NT2/D1 (cell line): ENCODE measurements around the gene SNAPC4.

ENCODE experiments used
- DNase-seq: peaks from one replicate; pipeline ENCODE4 v3.0.0-alpha.2; 2011; ENCODE audit warnings: low read depth, low spot score
- H3K27me3 ChIP-seq: 2 replicates; pipeline ENCODE4 v1.6.0; 2011; ENCODE audit warnings: mild to moderate bottlenecking; ENCODE audit not compliant: insufficient read length, insufficient read depth
- H3K36me3 ChIP-seq: 2 replicates; pipeline ENCODE4 v1.6.1; 2011; ENCODE audit warnings: mild to moderate bottlenecking, low read length, mixed read lengths; ENCODE audit not compliant: insufficient read depth, insufficient read length
- H3K4me1 ChIP-seq: 2 replicates; pipeline ENCODE4 v1.5.1; 2011; ENCODE audit not compliant: insufficient read depth, insufficient read length
- H3K4me3 ChIP-seq: 2 replicates; pipeline ENCODE4 v1.5.1; 2011; ENCODE audit warnings: low read depth; ENCODE audit not compliant: insufficient read length
- H3K9ac ChIP-seq: 2 replicates; pipeline ENCODE4 v1.6.0; 2011; ENCODE audit warnings: low read depth; ENCODE audit not compliant: insufficient read length
- H3K9me3 ChIP-seq: 2 replicates; pipeline ENCODE4 v1.5.1; 2011; ENCODE audit warnings: mild to moderate bottlenecking, low read length; ENCODE audit not compliant: insufficient read depth
- SUZ12 ChIP-seq: IDR thresholded peaks from 2 replicates; pipeline ENCODE4 v1.6.1; 2011; ENCODE audit not compliant: insufficient read length, insufficient read depth; ENCODE audit errors: extremely low read depth
- YY1 ChIP-seq: IDR thresholded peaks from 2 replicates; pipeline ENCODE4 v1.6.1; 2011; ENCODE audit not compliant: insufficient read length, insufficient read depth
- ZNF274 ChIP-seq: IDR thresholded peaks from 2 replicates; pipeline ENCODE4 v1.6.1; 2011; ENCODE audit warnings: mild to moderate bottlenecking, low read depth, low read length

The SNAPC4 gene

GRCh38 chr9:136392538-136393449 is 7.2 kb downstream of the SNAPC4 start:
- TF ChIP-seq SUZ12 (no peak), ZNF274 (no peak), YY1 (no peak)
- peaks cover 93% of the 10 kb centered on the region for H3K36me3 ChIP-seq
- no peaks in the 10 kb centered on the region for H3K27me3 ChIP-seq
- peaks cover 2% of the 10 kb centered on the region for H3K4me1 ChIP-seq
- no peaks in the 10 kb centered on the region for H3K9me3 ChIP-seq
- no peak overlapping the region for H3K9ac ChIP-seq
- H3K4me3 ChIP-seq: no peak overlapping the region
- DNase-seq: no peak

- Histone ChIP-seq H3K4me3 (no peak overlapping the region), H3K36me3 (peaks cover 95% of the 10 kb centered on the region), H3K27me3 (no peaks in the 10 kb centered on the region), H3K4me1 (peaks cover 2% of the 10 kb centered on the region), H3K9me3 (no peaks in the 10 kb centered on the region), H3K9ac (no peak overlapping the region)
- no peak for DNase-seq
- TF ChIP-seq YY1: no peak
- TF ChIP-seq SUZ12: no peak
- TF ChIP-seq ZNF274: no peak
Measured at GRCh38 chr9:136391737-136392537, 8.0 kb downstream of the SNAPC4 start.

DNA sequence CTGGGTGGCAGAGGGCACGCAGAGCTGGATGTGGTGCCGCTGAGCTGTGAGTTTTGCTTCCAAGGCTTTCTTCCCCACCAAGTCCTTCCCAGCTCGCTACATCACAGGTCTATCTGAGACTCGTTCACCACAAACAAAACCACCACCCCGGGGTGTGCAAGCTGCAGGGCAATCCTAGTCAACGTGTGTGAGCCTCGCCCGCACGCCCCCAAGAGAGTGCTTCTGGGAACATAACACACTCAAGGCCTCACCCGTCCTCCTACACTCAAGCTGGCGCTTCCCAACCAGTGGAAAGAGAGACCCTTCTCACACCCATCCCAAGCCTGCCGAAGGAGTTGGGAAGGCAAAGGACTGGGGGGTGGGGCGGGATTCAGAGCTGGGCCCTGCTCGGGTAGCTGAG is 10.6 kb downstream of the SNAPC4 start:
- no peaks in the 10 kb centered on the region for H3K27me3 ChIP-seq
- H3K4me1 ChIP-seq: peaks cover 2% of the 10 kb centered on the region
- H3K36me3 ChIP-seq: peaks cover 91% of the 10 kb centered on the region
- H3K9me3 ChIP-seq: no peaks in the 10 kb centered on the region
- no peak for DNase-seq
- H3K4me3 ChIP-seq: no peak overlapping the region
- no peak overlapping the region for H3K9ac ChIP-seq
- TF ChIP-seq SUZ12 (no peak), YY1 (no peak), ZNF274 (no peak)

DNA sequence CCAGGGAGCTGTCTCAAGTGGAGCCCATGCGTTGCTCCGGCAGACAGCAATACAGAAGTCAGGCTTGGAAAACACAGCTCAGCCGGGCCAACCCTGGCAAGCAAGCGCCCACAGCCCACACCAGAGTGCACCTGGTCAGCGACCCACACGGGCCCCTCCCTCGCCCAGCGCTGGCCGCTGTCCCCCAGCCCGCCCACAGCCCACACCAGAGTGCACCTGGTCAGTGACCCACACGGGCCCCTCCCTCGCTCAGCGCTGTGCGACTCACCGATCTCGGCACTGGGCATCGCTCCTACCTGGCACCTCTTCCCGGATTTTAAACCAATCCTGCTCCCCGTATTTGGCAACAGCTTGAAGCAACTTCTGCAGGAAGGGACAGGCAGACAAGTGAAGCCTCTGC is 12.8 kb downstream of the SNAPC4 start:
- TF ChIP-seq ZNF274: no peak
- no peak for TF ChIP-seq YY1
- TF ChIP-seq SUZ12: no peak
- Histone ChIP-seq H3K27me3 (no peaks in the 10 kb centered on the region), H3K9me3 (no peaks in the 10 kb centered on the region), H3K9ac (no peak overlapping the region), H3K36me3 (peaks cover 91% of the 10 kb centered on the region), H3K4me1 (no peaks in the 10 kb centered on the region), H3K4me3 (no peak overlapping the region)
- no peak for DNase-seq

GRCh38 chr9:136386018-136386417 is 14.0 kb downstream of the SNAPC4 start:
- H3K36me3 ChIP-seq: peaks cover 91% of the 10 kb centered on the region
- TF ChIP-seq ZNF274: no peak
- no peaks in the 10 kb centered on the region for H3K9me3 ChIP-seq
- no peak overlapping the region for H3K4me3 ChIP-seq
- no peaks in the 10 kb centered on the region for H3K27me3 ChIP-seq
- H3K4me1 ChIP-seq: no peaks in the 10 kb centered on the region
- no peak overlapping the region for H3K9ac ChIP-seq
- DNase-seq: no peak

- TF ChIP-seq YY1 (no peak), ZNF274 (no peak), SUZ12 (no peak)
- Histone ChIP-seq H3K9ac (no peak overlapping the region), H3K9me3 (no peaks in the 10 kb centered on the region), H3K4me1 (no peaks in the 10 kb centered on the region), H3K36me3 (peaks cover 96% of the 10 kb centered on the region), H3K4me3 (no peak overlapping the region), H3K27me3 (no peaks in the 10 kb centered on the region)
- no peak for DNase-seq
Measured at GRCh38 chr9:136385015-136385414, 15.0 kb downstream of the SNAPC4 start.

DNA sequence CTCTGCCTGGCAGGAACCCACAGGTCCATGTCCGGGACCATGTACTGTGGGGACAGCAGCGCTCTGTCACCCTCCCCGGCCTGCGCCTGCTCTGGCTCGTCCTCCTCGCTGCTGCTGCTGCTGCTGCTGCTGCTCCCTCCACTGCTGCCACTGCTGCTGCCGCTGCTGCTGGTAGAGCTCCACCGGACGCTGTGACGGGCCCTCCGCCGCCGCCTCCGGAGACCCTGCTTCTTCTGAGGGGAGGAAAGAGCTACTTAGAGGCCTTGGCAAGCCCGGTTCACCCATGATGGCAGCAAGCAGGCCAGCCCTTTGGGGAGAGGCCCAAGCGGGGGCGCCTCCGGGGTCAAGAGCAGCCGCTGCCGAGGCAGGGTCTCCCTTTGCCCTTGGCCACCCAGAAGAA is 16.5 kb downstream of the SNAPC4 start:
- Histone ChIP-seq H3K4me3 (no peak overlapping the region), H3K9me3 (no peaks in the 10 kb centered on the region), H3K27me3 (no peaks in the 10 kb centered on the region), H3K4me1 (no peaks in the 10 kb centered on the region), H3K36me3 (peaks cover 95% of the 10 kb centered on the region), H3K9ac (no peak overlapping the region)
- no peak for DNase-seq
- TF ChIP-seq SUZ12: no peak
- no peak for TF ChIP-seq ZNF274
- no peak for TF ChIP-seq YY1
